ENCODE results near the gene HOXD10. TPM values are rescaled to one million over a fixed set of nuclear protein-coding genes. Genes with fewer than 3 reads are reported as not detected.
A peak's percentile ranks its signal among the peaks of the same experiment; 100 is the strongest.

The HOXD10 gene
- total and polyA plus RNA-seq, 4 donors, result not detected

- Histone ChIP-seq H3K9me3 (ENCODE audit: control insufficient read depth in 4 of 4, low read length in 3 of 4) (peaks cover 0 to 4% (median 2%) of the 10 kb centered on the region in 4 donors), H3K9ac (ENCODE audit: low read depth in 1 of 2, low read length in 2 of 2) (no peak overlapping the region), H3K27me3 (ENCODE audit: control insufficient read depth in 4 of 4, insufficient read depth in 4 of 4, low read length in 3 of 4) (peaks cover 15 to 62% (median 36%) of the 10 kb centered on the region in 4 donors), H3K4me1 (ENCODE audit: control insufficient read depth in 4 of 4, insufficient read depth in 4 of 4, low read length in 3 of 4) (peaks cover 10 to 25% (median 19%) of the 10 kb centered on the region in 4 donors), H3K27ac (ENCODE audit: low read depth in 1 of 2, low read length in 2 of 2) (no peak overlapping the region), H3K36me3 (ENCODE audit: control insufficient read depth in 4 of 4, insufficient read depth in 3 of 4, low read depth in 1 of 4, low read length in 3 of 4) (no peaks in the 10 kb centered on the region), H3K4me3 (ENCODE audit: low read depth in 1 of 3, low read length in 3 of 3) (no peak overlapping the region)
- peak; percentile 4 for TF ChIP-seq CTCF (IDR thresholded peaks at IDR 0.05; ENCODE audit: low read depth, low read length, missing input control)
- TF ChIP-seq, protein P1, sequence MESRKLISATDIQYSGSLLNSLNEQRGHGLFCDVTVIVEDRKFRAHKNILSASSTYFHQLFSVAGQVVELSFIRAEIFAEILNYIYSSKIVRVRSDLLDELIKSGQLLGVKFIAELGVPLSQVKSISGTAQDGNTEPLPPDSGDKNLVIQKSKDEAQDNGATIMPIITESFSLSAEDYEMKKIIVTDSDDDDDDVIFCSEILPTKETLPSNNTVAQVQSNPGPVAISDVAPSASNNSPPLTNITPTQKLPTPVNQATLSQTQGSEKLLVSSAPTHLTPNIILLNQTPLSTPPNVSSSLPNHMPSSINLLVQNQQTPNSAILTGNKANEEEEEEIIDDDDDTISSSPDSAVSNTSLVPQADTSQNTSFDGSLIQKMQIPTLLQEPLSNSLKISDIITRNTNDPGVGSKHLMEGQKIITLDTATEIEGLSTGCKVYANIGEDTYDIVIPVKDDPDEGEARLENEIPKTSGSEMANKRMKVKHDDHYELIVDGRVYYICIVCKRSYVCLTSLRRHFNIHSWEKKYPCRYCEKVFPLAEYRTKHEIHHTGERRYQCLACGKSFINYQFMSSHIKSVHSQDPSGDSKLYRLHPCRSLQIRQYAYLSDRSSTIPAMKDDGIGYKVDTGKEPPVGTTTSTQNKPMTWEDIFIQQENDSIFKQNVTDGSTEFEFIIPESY (IDR thresholded peaks at IDR 0.05), result no peak
- no peak for DNase-seq (ENCODE audit: low spot score)
These were observed 26.7 kb upstream of the HOXD10 start for GRCh38 chr2:176089843-176090395.

DNA sequence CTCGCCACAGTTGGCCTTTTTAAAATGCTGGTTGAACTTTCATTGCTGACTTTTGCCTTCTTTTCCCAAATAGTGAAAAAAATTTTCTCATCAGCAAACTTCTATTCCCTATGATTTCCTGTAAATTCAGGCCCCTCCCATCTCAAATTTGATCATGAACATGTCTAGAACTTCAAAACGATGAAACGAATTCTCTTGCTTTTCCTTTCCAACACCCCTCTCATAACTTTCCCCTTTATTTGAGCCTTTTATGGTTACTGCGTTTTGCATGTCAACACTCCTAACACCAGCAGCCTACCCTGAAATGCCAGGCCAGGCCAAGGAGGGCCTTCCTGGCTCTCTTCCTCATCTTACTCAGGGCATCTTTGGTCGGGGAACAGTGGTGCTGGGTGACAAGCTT, 25.7 kb upstream of the HOXD10 start:
- no peak overlapping the region for H3K9ac ChIP-seq (ENCODE audit: low read depth in 1 of 2, low read length in 2 of 2)
- no peak for TF ChIP-seq GABPA (IDR thresholded peaks at IDR 0.05 in 1 of 2, conservative IDR thresholded peaks at IDR 0.05 in 1 of 2)
- TF ChIP-seq, protein P2, sequence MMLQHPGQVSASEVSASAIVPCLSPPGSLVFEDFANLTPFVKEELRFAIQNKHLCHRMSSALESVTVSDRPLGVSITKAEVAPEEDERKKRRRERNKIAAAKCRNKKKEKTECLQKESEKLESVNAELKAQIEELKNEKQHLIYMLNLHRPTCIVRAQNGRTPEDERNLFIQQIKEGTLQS (IDR thresholded peaks at IDR 0.05), result no peak
- peaks cover 10 to 55% (median 33%) of the 10 kb centered on the region in 4 donors for H3K27me3 ChIP-seq (ENCODE audit: control insufficient read depth in 4 of 4, insufficient read depth in 4 of 4, low read length in 3 of 4)
- peaks cover 0 to 4% (median 2%) of the 10 kb centered on the region in 4 donors for H3K9me3 ChIP-seq (ENCODE audit: control insufficient read depth in 4 of 4, low read length in 3 of 4)
- H3K4me1 ChIP-seq (ENCODE audit: control insufficient read depth in 4 of 4, insufficient read depth in 4 of 4, low read length in 3 of 4), result peaks cover 10 to 22% (median 16%) of the 10 kb centered on the region in 4 donors
- H3K4me3 ChIP-seq (ENCODE audit: low read depth in 1 of 3, low read length in 3 of 3), result no peak overlapping the region
- 20% methylated on average over 5 of the region's 5 CpGs for WGBS
- H3K27ac ChIP-seq (ENCODE audit: low read depth in 1 of 2, low read length in 2 of 2), result no peak overlapping the region
- DNase-seq (ENCODE audit: low spot score), result no peak
- H3K36me3 ChIP-seq (ENCODE audit: control insufficient read depth in 4 of 4, insufficient read depth in 3 of 4, low read depth in 1 of 4, low read length in 3 of 4), result no peaks in the 10 kb centered on the region

GRCh38 chr2:176091329-176092258, 25.0 kb upstream of the HOXD10 start:
- WGBS, result 7% methylated on average over 31 of the region's 31 CpGs
- Histone ChIP-seq H3K9me3 (ENCODE audit: control insufficient read depth in 4 of 4, low read length in 3 of 4) (peaks cover 0 to 4% (median 2%) of the 10 kb centered on the region in 4 donors), H3K9ac (ENCODE audit: low read depth in 1 of 2, low read length in 2 of 2) (no peak overlapping the region), H3K4me3 (ENCODE audit: low read depth in 1 of 3, low read length in 3 of 3) (no peak overlapping the region), H3K27ac (ENCODE audit: low read depth in 1 of 2, low read length in 2 of 2) (no peak overlapping the region), H3K36me3 (ENCODE audit: control insufficient read depth in 4 of 4, insufficient read depth in 3 of 4, low read depth in 1 of 4, low read length in 3 of 4) (no peaks in the 10 kb centered on the region), H3K27me3 (ENCODE audit: control insufficient read depth in 4 of 4, insufficient read depth in 4 of 4, low read length in 3 of 4) (peaks cover 10 to 53% (median 30%) of the 10 kb centered on the region in 4 donors), H3K4me1 (ENCODE audit: control insufficient read depth in 4 of 4, insufficient read depth in 4 of 4, low read length in 3 of 4) (peaks cover 11 to 19% (median 14%) of the 10 kb centered on the region in 4 donors)
- no peak for TF ChIP-seq HNF4A (conservative IDR thresholded peaks at IDR 0.05)
- TF ChIP-seq JUND (IDR thresholded peaks at IDR 0.05), result no peak
- no peak for TF ChIP-seq RAD21 (IDR thresholded peaks at IDR 0.05)
- no peak for TF ChIP-seq FOXA2 (IDR thresholded peaks at IDR 0.05)
- no peak for TF ChIP-seq YY1 (IDR thresholded peaks at IDR 0.05)
- TF ChIP-seq TAF1 (conservative IDR thresholded peaks at IDR 0.05), result no peak
- no peak for TF ChIP-seq HNF4G (IDR thresholded peaks at IDR 0.05)
- TF ChIP-seq RXRA (IDR thresholded peaks at IDR 0.05), result no peak
- TF ChIP-seq FOXA1 (IDR thresholded peaks at IDR 0.05), result no peak
- TF ChIP-seq, protein P2 (IDR thresholded peaks at IDR 0.05), result no peak
- no peak for TF ChIP-seq SP1 (IDR thresholded peaks at IDR 0.05)
- no peak for TF ChIP-seq CTCF (IDR thresholded peaks at IDR 0.05; ENCODE audit: low read depth, low read length, missing input control)
- TF ChIP-seq GABPA (IDR thresholded peaks at IDR 0.05 in 1 of 2, conservative IDR thresholded peaks at IDR 0.05 in 1 of 2), result no peak
- TF ChIP-seq NR2F2 (IDR thresholded peaks at IDR 0.05), result no peak
- DNase-seq (ENCODE audit: low spot score), result no peak
